Measurements from ENCODE around the gene PRPS1. TPM values are rescaled to one million over a fixed set of nuclear protein-coding genes. Genes with fewer than 3 reads are reported as not detected.

The PRPS1 gene
- total RNA-seq, 1 experiment from 2014 or later = 126 TPM

DNA sequence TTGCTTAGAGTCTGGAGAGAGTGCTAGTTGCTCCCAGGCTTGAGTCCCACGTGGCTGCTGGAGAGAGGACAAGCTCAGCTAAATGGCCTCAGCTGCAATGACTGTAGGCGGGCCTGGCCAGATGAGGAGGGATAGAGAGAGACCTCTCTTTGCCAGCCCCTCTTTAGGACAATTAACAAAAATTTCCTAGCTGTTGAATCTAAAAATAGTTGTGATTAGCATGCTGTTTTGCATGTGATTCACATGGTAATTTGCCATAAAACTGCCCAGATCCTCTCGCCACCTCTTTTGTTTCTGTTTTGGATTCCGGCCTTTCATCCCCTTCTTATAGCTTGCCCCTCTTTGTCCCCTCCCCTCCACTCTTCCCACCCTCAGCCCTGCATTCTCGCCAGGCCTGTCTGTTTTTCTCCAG, 28.9 kb upstream of the PRPS1 start (continued):
- TF ChIP-seq, protein P1, sequence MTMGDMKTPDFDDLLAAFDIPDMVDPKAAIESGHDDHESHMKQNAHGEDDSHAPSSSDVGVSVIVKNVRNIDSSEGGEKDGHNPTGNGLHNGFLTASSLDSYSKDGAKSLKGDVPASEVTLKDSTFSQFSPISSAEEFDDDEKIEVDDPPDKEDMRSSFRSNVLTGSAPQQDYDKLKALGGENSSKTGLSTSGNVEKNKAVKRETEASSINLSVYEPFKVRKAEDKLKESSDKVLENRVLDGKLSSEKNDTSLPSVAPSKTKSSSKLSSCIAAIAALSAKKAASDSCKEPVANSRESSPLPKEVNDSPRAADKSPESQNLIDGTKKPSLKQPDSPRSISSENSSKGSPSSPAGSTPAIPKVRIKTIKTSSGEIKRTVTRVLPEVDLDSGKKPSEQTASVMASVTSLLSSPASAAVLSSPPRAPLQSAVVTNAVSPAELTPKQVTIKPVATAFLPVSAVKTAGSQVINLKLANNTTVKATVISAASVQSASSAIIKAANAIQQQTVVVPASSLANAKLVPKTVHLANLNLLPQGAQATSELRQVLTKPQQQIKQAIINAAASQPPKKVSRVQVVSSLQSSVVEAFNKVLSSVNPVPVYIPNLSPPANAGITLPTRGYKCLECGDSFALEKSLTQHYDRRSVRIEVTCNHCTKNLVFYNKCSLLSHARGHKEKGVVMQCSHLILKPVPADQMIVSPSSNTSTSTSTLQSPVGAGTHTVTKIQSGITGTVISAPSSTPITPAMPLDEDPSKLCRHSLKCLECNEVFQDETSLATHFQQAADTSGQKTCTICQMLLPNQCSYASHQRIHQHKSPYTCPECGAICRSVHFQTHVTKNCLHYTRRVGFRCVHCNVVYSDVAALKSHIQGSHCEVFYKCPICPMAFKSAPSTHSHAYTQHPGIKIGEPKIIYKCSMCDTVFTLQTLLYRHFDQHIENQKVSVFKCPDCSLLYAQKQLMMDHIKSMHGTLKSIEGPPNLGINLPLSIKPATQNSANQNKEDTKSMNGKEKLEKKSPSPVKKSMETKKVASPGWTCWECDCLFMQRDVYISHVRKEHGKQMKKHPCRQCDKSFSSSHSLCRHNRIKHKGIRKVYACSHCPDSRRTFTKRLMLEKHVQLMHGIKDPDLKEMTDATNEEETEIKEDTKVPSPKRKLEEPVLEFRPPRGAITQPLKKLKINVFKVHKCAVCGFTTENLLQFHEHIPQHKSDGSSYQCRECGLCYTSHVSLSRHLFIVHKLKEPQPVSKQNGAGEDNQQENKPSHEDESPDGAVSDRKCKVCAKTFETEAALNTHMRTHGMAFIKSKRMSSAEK (CRISPR knock-in tag; IDR thresholded peaks at IDR 0.05; ENCODE audit: borderline replicate concordance) = no peak
- no peak for TF ChIP-seq MXD4 (CRISPR knock-in tag; IDR thresholded peaks at IDR 0.05; ENCODE audit: borderline replicate concordance)
- no peak for TF ChIP-seq OVOL2 (CRISPR knock-in tag; IDR thresholded peaks at IDR 0.05; ENCODE audit: borderline replicate concordance)
- TF ChIP-seq STAT6 (CRISPR knock-in tag; conservative IDR thresholded peaks at IDR 0.05; ENCODE audit: low read depth) = no peak
- TF ChIP-seq RORB (CRISPR knock-in tag; IDR thresholded peaks at IDR 0.05) = no peak
- TF ChIP-seq KAT7 (CRISPR knock-in tag; IDR thresholded peaks at IDR 0.05; ENCODE audit: borderline replicate concordance) = no peak

- DNase-seq (ENCODE audit: low spot score) = no peak
- Mint-ChIP-seq H3K4me1 (peaks cover 24% of the 10 kb centered on the region), H3K9me3 (no peaks in the 10 kb centered on the region), H3K4me3 (no peak overlapping the region), H3K27ac (no peak overlapping the region), H3K36me3 (peaks cover 2% of the 10 kb centered on the region; the same call in 1 of the 2 replicates), H3K27me3 (ENCODE audit: low read depth) (no peaks in the 10 kb centered on the region)
- no peak for ATAC-seq
- CTCF ChIA-PET = no interaction called here
- POLR2A ChIA-PET = no interaction called here
- no peak for TF ChIP-seq GABPB1 (CRISPR knock-in tag; IDR thresholded peaks at IDR 0.05)
- no peak for TF ChIP-seq HMGA2 (CRISPR knock-in tag; IDR thresholded peaks at IDR 0.05)
- TF ChIP-seq PRRX2 (CRISPR knock-in tag; IDR thresholded peaks at IDR 0.05) = no peak
- no peak for TF ChIP-seq AR (CRISPR knock-in tag; IDR thresholded peaks at IDR 0.05)
- TF ChIP-seq USF2 (CRISPR knock-in tag; IDR thresholded peaks at IDR 0.05) = no peak
- TF ChIP-seq CREB1 (CRISPR knock-in tag; IDR thresholded peaks at IDR 0.05) = no peak
- no peak for TF ChIP-seq ESRRA (CRISPR knock-in tag; IDR thresholded peaks at IDR 0.05; ENCODE audit: borderline replicate concordance)
- no peak for TF ChIP-seq NR3C1 (CRISPR knock-in tag; conservative IDR thresholded peaks at IDR 0.05; ENCODE audit: low read depth)
- TF ChIP-seq, protein P2, sequence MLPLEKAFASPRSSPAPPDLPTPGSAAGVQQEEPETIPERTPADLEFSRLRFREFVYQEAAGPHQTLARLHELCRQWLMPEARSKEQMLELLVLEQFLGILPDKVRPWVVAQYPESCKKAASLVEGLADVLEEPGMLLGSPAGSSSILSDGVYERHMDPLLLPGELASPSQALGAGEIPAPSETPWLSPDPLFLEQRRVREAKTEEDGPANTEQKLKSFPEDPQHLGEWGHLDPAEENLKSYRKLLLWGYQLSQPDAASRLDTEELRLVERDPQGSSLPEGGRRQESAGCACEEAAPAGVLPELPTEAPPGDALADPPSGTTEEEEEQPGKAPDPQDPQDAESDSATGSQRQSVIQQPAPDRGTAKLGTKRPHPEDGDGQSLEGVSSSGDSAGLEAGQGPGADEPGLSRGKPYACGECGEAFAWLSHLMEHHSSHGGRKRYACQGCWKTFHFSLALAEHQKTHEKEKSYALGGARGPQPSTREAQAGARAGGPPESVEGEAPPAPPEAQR (CRISPR knock-in tag; IDR thresholded peaks at IDR 0.05) = no peak
- no peak for TF ChIP-seq CDX4 (CRISPR knock-in tag; IDR thresholded peaks at IDR 0.05; ENCODE audit: borderline replicate concordance)
- TF ChIP-seq, protein P3, sequence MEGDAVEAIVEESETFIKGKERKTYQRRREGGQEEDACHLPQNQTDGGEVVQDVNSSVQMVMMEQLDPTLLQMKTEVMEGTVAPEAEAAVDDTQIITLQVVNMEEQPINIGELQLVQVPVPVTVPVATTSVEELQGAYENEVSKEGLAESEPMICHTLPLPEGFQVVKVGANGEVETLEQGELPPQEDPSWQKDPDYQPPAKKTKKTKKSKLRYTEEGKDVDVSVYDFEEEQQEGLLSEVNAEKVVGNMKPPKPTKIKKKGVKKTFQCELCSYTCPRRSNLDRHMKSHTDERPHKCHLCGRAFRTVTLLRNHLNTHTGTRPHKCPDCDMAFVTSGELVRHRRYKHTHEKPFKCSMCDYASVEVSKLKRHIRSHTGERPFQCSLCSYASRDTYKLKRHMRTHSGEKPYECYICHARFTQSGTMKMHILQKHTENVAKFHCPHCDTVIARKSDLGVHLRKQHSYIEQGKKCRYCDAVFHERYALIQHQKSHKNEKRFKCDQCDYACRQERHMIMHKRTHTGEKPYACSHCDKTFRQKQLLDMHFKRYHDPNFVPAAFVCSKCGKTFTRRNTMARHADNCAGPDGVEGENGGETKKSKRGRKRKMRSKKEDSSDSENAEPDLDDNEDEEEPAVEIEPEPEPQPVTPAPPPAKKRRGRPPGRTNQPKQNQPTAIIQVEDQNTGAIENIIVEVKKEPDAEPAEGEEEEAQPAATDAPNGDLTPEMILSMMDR (IDR thresholded peaks at IDR 0.05) = no peak
- no peak for TF ChIP-seq KAT7 (CRISPR knock-in tag; IDR thresholded peaks at IDR 0.05; ENCODE audit: borderline replicate concordance)
- no peak for TF ChIP-seq FOXK1 (CRISPR knock-in tag; IDR thresholded peaks at IDR 0.05)
- TF ChIP-seq, protein P4, sequence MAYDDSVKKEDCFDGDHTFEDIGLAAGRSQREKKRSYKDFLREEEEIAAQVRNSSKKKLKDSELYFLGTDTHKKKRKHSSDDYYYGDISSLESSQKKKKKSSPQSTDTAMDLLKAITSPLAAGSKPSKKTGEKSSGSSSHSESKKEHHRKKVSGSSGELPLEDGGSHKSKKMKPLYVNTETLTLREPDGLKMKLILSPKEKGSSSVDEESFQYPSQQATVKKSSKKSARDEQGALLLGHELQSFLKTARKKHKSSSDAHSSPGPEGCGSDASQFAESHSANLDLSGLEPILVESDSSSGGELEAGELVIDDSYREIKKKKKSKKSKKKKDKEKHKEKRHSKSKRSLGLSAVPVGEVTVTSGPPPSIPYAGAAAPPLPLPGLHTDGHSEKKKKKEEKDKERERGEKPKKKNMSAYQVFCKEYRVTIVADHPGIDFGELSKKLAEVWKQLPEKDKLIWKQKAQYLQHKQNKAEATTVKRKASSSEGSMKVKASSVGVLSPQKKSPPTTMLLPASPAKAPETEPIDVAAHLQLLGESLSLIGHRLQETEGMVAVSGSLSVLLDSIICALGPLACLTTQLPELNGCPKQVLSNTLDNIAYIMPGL (CRISPR knock-in tag; IDR thresholded peaks at IDR 0.05) = no peak
- no peak for TF ChIP-seq GRHL2 (CRISPR knock-in tag; IDR thresholded peaks at IDR 0.05; ENCODE audit: insufficient replicate concordance, severe bottlenecking)
Observed at GRCh38 chrX:107600366-107600765, 27.9 kb upstream of the PRPS1 start.
